DMS153 treated with DMSO at 0.1 percent for 48 hours (cell line): Measurements from ENCODE around the gene RPUSD3.

Experiments used
- DNase-seq: peaks from one replicate; lab custom pipeline; 2025; ENCODE audit not compliant: unreplicated experiment; lab: John Stamatoyannopoulos, UW

Gene RPUSD3

GRCh38 chr3:9806688-9807589 is 36.9 kb downstream of the RPUSD3 start:
- no peak for DNase-seq

- DNase-seq: no peak
These were observed 37.7 kb downstream of the RPUSD3 start for GRCh38 chr3:9806137-9806536.

- no peak for DNase-seq
These were observed 38.8 kb downstream of the RPUSD3 start for GRCh38 chr3:9804996-9805395.

- DNase-seq: no peak
These were observed 40.3 kb downstream of the RPUSD3 start for GRCh38 chr3:9803494-9803893.

GRCh38 chr3:9800529-9800928 is 43.3 kb downstream of the RPUSD3 start:
- DNase-seq: no peak

- DNase-seq: no peak
These were observed 46.4 kb downstream of the RPUSD3 start for GRCh38 chr3:9797196-9797945.

- no peak for DNase-seq
These were observed 48.6 kb downstream of the RPUSD3 start for GRCh38 chr3:9795207-9795606.

- DNase-seq: no peak
These were observed 49.4 kb downstream of the RPUSD3 start for GRCh38 chr3:9794400-9794799.

GRCh38 chr3:9793161-9793781 is 50.5 kb downstream of the RPUSD3 start:
- no peak for DNase-seq

- peak; percentile 78 for DNase-seq
These were observed 51.2 kb downstream of the RPUSD3 start, which contains the start of the genes ARPC4 and TADA3 for GRCh38 chr3:9792405-9793160. Gene ARPC4 (plus strand): TSS chr3:9793082. CDS start chr3:9793122, 40 bp downstream. Gene TADA3 (minus strand): TSS chr3:9792473. CDS start chr3:9791466, 1,007 bp downstream.

- no peak for DNase-seq
These were observed 51.9 kb downstream of the RPUSD3 start for GRCh38 chr3:9791790-9792404.

- no peak for DNase-seq
These were observed 52.7 kb downstream of the RPUSD3 start for GRCh38 chr3:9791127-9791526.
